ENCODE results near the gene LGR5. TPM values are rescaled to one million over a fixed set of nuclear protein-coding genes. Genes with fewer than 3 reads are reported as not detected.

LGR5 gene
- not detected in 5 replicates for total RNA-seq (2022; extraction: Qiagen RNA extraction; ENCODE audit: low read depth)

GRCh38 chr12:71439613-71440344, at the start of gene LGR5:
Gene LGR5 (plus strand): TSS chr12:71439798. CDS start chr12:71440081, 283 bp downstream.

Other genes starting within 250 kb of the LGR5 start
- 8.0 to 19.0 TPM (median 15.9 TPM) in 5 replicates for gene ZFC3H1, start 224.1 kb downstream of the LGR5 start, total RNA-seq (2022; extraction: Qiagen RNA extraction; ENCODE audit: low read depth)
- 2.5 to 5.3 TPM (median 4.0 TPM) in 5 replicates for gene THAP2, start 224.5 kb downstream of the LGR5 start, total RNA-seq (2022; extraction: Qiagen RNA extraction; ENCODE audit: low read depth)
- gene TMEM19, start 246.3 kb downstream of the LGR5 start, total RNA-seq (2022; extraction: Qiagen RNA extraction; ENCODE audit: low read depth): 28.9 to 36.1 TPM (median 34.3 TPM) in 5 replicates

Data from A549 treated with RU486 at 1 μM for 4 hours (cell line).